ENCODE measurements around the gene TRPM3. TPM values are rescaled to one million over a fixed set of nuclear protein-coding genes. Genes with fewer than 3 reads are reported as not detected.

The TRPM3 gene
- total and polyA plus RNA-seq, 9 of the 15 experiments (the other 6 are each of a cell fraction or from before 2014, with no cell fraction given): 0.04 TPM; not detected in 8

- in situ Hi-C loops (cut with MboI): no loop called here
- no peaks in the 10 kb centered on the region for H3K9me1 ChIP-seq (ENCODE audit: control insufficient read depth, insufficient read depth, low read length)
- ChIA-PET CTCF (ENCODE audit: low intra/inter-chr PET ratio) (no interaction called here), POLR2A (no interaction called here)
- FAIRE-seq (no peak), DNase-seq (ENCODE audit: extremely low read depth in 1 of 4, low spot score in 3 of 4) (no peak), ATAC-seq (no peak)
- 0% methylated on average over 3 of the region's 3 CpGs for WGBS (ENCODE audit: insufficient coverage, low coverage, missing lambda C conversion rate)
- H4K20me1 ChIP-seq (replicated peaks; ENCODE audit: control insufficient read depth, insufficient read depth, low read length): no peaks in the 10 kb centered on the region
- no peaks in the 10 kb centered on the region for H3K9me3 ChIP-seq (replicated peaks; ENCODE audit: control insufficient read depth, insufficient read depth, low read depth, low read length)
- intact Hi-C loops (cut with micrococcal nuclease): no loop called here
- no peak overlapping the region for H3K4me3 ChIP-seq
- no peak overlapping the region for H2AFZ ChIP-seq (ENCODE audit: low read depth, low read length)
- no peaks in the 10 kb centered on the region for H3K4me1 ChIP-seq (replicated peaks in 1 of 2; ENCODE audit: control insufficient read depth in 2 of 2, insufficient read depth in 2 of 2, low read length in 2 of 2)
- no TSS peak for BruUV-seq (replicated peaks)
- no peaks in the 10 kb centered on the region for H3K79me2 ChIP-seq (ENCODE audit: control insufficient read depth, insufficient read depth, low read length)
- no peak overlapping the region for H3K4me2 ChIP-seq (ENCODE audit: insufficient read depth, low read length)
- no peak overlapping the region for H3K27ac ChIP-seq (ENCODE audit: extremely low read depth, low read depth, low read length)
- H3K9ac ChIP-seq (ENCODE audit: insufficient read depth in 1 of 2, low read depth in 2 of 2, low read length in 2 of 2): no peak overlapping the region
- TF ChIP-seq ZKSCAN1 (IDR thresholded peaks at IDR 0.05; ENCODE audit: low read depth, low read length) (no peak), ELF4 (CRISPR knock-in tag; IDR thresholded peaks at IDR 0.05) (no peak), ZNF778 (CRISPR knock-in tag; IDR thresholded peaks at IDR 0.05) (no peak), RFX1 (IDR thresholded peaks at IDR 0.05) (no peak), NR2C2 (CRISPR knock-in tag; IDR thresholded peaks at IDR 0.05) (no peak), NR2C2 (tag; IDR thresholded peaks at IDR 0.05) (no peak), DPF2 (IDR thresholded peaks at IDR 0.05) (no peak), ZNF41 (CRISPR knock-in tag; conservative IDR thresholded peaks at IDR 0.05) (no peak), ZNF24 (IDR thresholded peaks at IDR 0.05) (no peak), ZNF133 (CRISPR knock-in tag; IDR thresholded peaks at IDR 0.05) (no peak), ZNF75A (CRISPR knock-in tag; IDR thresholded peaks at IDR 0.05) (no peak), POLR2G (IDR thresholded peaks at IDR 0.05; ENCODE audit: low read depth, low read length) (no peak), ZNF282 (CRISPR knock-in tag; IDR thresholded peaks at IDR 0.05) (no peak), PTBP1 (IDR thresholded peaks at IDR 0.05; ENCODE audit: low read depth, low read length) (no peak), ATF3 (IDR thresholded peaks at IDR 0.05) (no peak), ATF3 (CRISPR knock-in tag; conservative IDR thresholded peaks at IDR 0.05) (no peak), JUNB (CRISPR knock-in tag; conservative IDR thresholded peaks at IDR 0.05) (no peak), CEBPB (tag; IDR thresholded peaks at IDR 0.05) (no peak)
- TF ChIP-seq, protein P1, sequence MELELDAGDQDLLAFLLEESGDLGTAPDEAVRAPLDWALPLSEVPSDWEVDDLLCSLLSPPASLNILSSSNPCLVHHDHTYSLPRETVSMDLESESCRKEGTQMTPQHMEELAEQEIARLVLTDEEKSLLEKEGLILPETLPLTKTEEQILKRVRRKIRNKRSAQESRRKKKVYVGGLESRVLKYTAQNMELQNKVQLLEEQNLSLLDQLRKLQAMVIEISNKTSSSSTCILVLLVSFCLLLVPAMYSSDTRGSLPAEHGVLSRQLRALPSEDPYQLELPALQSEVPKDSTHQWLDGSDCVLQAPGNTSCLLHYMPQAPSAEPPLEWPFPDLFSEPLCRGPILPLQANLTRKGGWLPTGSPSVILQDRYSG (tag; conservative IDR thresholded peaks at IDR 0.05; ENCODE audit: low read depth): no peak
- H3K27me3 ChIP-seq (ENCODE audit: control insufficient read depth in 2 of 2, insufficient read depth in 2 of 2, low read length in 2 of 2): no peaks in the 10 kb centered on the region
- H3K36me3 ChIP-seq (ENCODE audit: control insufficient read depth, insufficient read depth, low read length): no peaks in the 10 kb centered on the region
Measured at GRCh38 chr9:71042448-71042990, 78.9 kb downstream of the TRPM3 start.

Data from K562 (cell line).